A673 (cell line): ENCODE data around the gene RHOV. TPM values are rescaled to one million over a fixed set of nuclear protein-coding genes. Genes with fewer than 3 reads are reported as not detected.

ENCODE experiments used
- BruUV-seq: library from RNA; stranded (reverse); fragments of 400-500 nt; replicated peaks from 2 replicates; lab custom pipeline; 2021; lab: Mats Ljungman, UMichigan
- CTCF ChIA-PET: fragments of 300-600 bp; sonication (Branson Sonifier 250); formaldehyde crosslinking; loops from one replicate; lab custom pipeline; 2022; ENCODE audit warnings: antibody characterized with exemption; lab: Charles Lee
- POLR2A ChIA-PET: fragments of 300-600 bp; sonication (Branson Sonifier 250); formaldehyde crosslinking; loops from one replicate; lab custom pipeline; 2022; ENCODE audit warnings: antibody characterized with exemption; ENCODE audit not compliant: low non-redundant PET; lab: Charles Lee
- DNase-seq: peaks from one replicate; pipeline ENCODE4 v3.0.0-alpha.2; 2015; ENCODE audit warnings: low spot score
- H3K27ac ChIP-seq: fragments of 200-600 bp; sonication (generic); 2 replicates; pipeline ENCODE4 v1.5.1; 2016; ENCODE audit warnings: mixed run types, low read depth, mild to moderate bottlenecking, mixed read lengths, antibody characterized with exemption, low read length; ENCODE audit not compliant: poor library complexity, severe bottlenecking
- H3K27me3 ChIP-seq: fragments of 200-600 bp; sonication (generic); replicated peaks from 2 replicates; pipeline ENCODE4 v1.6.1; 2017; ENCODE audit warnings: mixed run types, low read depth, mild to moderate bottlenecking, mixed read lengths, antibody characterized with exemption, low read length; ENCODE audit not compliant: insufficient read depth, poor library complexity
- H3K36me3 ChIP-seq: fragments of 200-600 bp; sonication (generic); 2 replicates; pipeline ENCODE4 v1.6.1; 2016; ENCODE audit warnings: mixed run types, mild to moderate bottlenecking, mixed read lengths, antibody characterized with exemption, low read length; ENCODE audit not compliant: insufficient read depth, poor library complexity, severe bottlenecking
- H3K4me1 ChIP-seq: fragments of 200-600 bp; sonication (generic); 2 replicates; pipeline ENCODE4 v1.6.1; 2017; ENCODE audit warnings: mixed run types, mild to moderate bottlenecking, mixed read lengths, antibody characterized with exemption, low read length; ENCODE audit not compliant: insufficient read depth, poor library complexity, severe bottlenecking
- H3K4me3 ChIP-seq: fragments of 200-600 bp; sonication (generic); 2 replicates; pipeline ENCODE4 v1.5.1; 2016; ENCODE audit warnings: low read depth, mixed run types, mild to moderate bottlenecking, mixed read lengths, low read length; ENCODE audit not compliant: poor library complexity, severe bottlenecking
- H3K9me3 ChIP-seq: fragments of 200-600 bp; sonication (generic); 2 replicates; pipeline ENCODE4 v1.6.1; 2016; ENCODE audit warnings: mixed run types, low read depth, mild to moderate bottlenecking, mixed read lengths, antibody characterized with exemption, low read length; ENCODE audit not compliant: poor library complexity, severe bottlenecking
- CTCF ChIP-seq: fragments of 300-800, 200-600 bp; sonication (generic); conservative IDR thresholded peaks from 2 replicates; pipeline ENCODE4 v1.5.1; 2017; ENCODE audit warnings: low read depth, mild to moderate bottlenecking, antibody characterized with exemption, low read length, moderate library complexity, mixed read lengths
- EZH2 ChIP-seq: fragments of 200-600 bp; sonication (generic); IDR thresholded peaks from 2 replicates; pipeline ENCODE4 v1.6.1; 2017; ENCODE audit warnings: borderline replicate concordance, low read depth, mild to moderate bottlenecking, mixed read lengths, antibody characterized with exemption, low read length; ENCODE audit not compliant: poor library complexity, severe bottlenecking
- intact Hi-C: fragments of 100-400 bp; cut with micrococcal nuclease; formaldehyde crosslinking; loops from one replicate; pipeline ENCODE4 v1.10.0; 2022; ENCODE audit not compliant: unreplicated experiment
- total RNA-seq: library from RNA; stranded (reverse); gene quantifications from 2 replicates; pipeline ENCODE4 v1.2.3, GENCODE V29; 2021

Gene RHOV
- total RNA-seq, 1 experiment from 2014 or later: 1.6 TPM

DNA sequence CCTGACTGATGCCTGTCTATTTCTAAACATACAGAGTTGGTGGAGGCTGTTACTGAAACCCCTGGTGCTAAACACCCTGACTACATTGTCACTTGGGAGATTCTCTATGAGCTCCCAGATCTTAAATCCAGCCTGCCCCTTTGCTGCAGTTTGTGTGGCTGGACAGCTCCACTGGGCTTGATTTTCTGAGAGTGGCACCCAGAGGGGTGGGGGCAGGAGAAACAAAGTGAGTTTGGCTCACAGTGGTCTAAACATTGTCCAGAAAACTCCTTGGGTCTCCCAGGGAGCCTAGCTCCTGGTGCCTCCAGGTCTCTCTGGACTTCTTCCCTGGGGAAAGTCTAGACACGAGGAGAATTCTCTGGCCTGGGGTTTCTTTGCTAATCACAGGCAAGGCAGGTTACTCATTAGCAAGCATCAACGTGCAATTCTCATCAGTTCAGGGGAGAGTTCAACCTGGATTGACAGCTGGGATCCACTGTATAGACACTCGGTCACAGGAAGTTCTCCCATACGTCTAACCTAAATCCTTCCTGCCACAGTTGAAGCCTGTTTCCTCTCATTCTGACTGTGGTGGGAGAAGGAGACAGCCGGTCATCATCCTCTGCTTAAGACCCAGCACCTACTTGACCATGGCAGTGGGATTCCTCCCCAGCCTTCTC, 48.0 kb upstream of the RHOV start:
- H3K9me3 ChIP-seq: no peaks in the 10 kb centered on the region
- ChIA-PET POLR2A (no interaction called here), CTCF (interaction anchor here (1.0 kb wide), 1 partner anchor 18 kb away, joined by 3 read pairs; no protein-coding TSS in a partner anchor)
- H3K27ac ChIP-seq: no peak overlapping the region
- no peak for DNase-seq
- TF ChIP-seq EZH2 (no peak), CTCF (no peak)
- BruUV-seq: no TSS peak
- no peak overlapping the region for H3K4me3 ChIP-seq
- intact Hi-C loops: no loop called here
- H3K36me3 ChIP-seq: no peaks in the 10 kb centered on the region
- peaks cover 15% of the 10 kb centered on the region for H3K4me1 ChIP-seq
- H3K27me3 ChIP-seq: peaks cover 23% of the 10 kb centered on the region

- no peaks in the 10 kb centered on the region for H3K9me3 ChIP-seq
- no peaks in the 10 kb centered on the region for H3K36me3 ChIP-seq
- TF ChIP-seq EZH2: no peak
- TF ChIP-seq CTCF: no peak
- POLR2A ChIA-PET: no interaction called here
- BruUV-seq: no TSS peak
- H3K27me3 ChIP-seq: no peaks in the 10 kb centered on the region
- intact Hi-C loops: no loop called here
- no peak overlapping the region for H3K4me3 ChIP-seq
- no peak overlapping the region for H3K27ac ChIP-seq
- no peak for DNase-seq
- no peaks in the 10 kb centered on the region for H3K4me1 ChIP-seq
- CTCF ChIA-PET: no interaction called here
Measured at GRCh38 chr15:40918799-40919392, 44.9 kb upstream of the RHOV start.

- H3K4me1 ChIP-seq: no peaks in the 10 kb centered on the region
- CTCF ChIA-PET: no interaction called here
- no peaks in the 10 kb centered on the region for H3K27me3 ChIP-seq
- TF ChIP-seq EZH2 (no peak), CTCF (no peak)
- H3K4me3 ChIP-seq: no peak overlapping the region
- POLR2A ChIA-PET: no interaction called here
- no peaks in the 10 kb centered on the region for H3K36me3 ChIP-seq
- intact Hi-C loops: no loop called here
- H3K27ac ChIP-seq: no peak overlapping the region
- no TSS peak for BruUV-seq
- H3K9me3 ChIP-seq: no peaks in the 10 kb centered on the region
- DNase-seq: no peak
Measured at GRCh38 chr15:40918146-40918798, 44.2 kb upstream of the RHOV start.
